ENCODE results near the gene FBXO11.

The FBXO11 gene

GRCh38 chr2:47891369-47892337, 14.6 kb downstream of the FBXO11 start:
- Mint-ChIP-seq H3K27ac (peak overlapping the region in 1 of 2 donors; percentile 41), H3K4me3 (peak overlapping the region in 1 of 2 donors; percentile 21), H3K4me1 (ENCODE audit: low read depth in 2 of 2) (peaks cover 40 to 69% of the 10 kb centered on the region in 2 donors), H3K36me3 (ENCODE audit: insufficient read depth) (peaks cover 36% of the 10 kb centered on the region), H3K27me3 (no peaks in the 10 kb centered on the region), H3K9me3 (no peaks in the 10 kb centered on the region)
- DNase-seq (no peak), ATAC-seq (replicated peaks) (no peak)

- Mint-ChIP-seq H3K27ac (peak overlapping the region in 1 of 2 donors; percentile 41), H3K9me3 (no peaks in the 10 kb centered on the region), H3K27me3 (no peaks in the 10 kb centered on the region), H3K36me3 (ENCODE audit: insufficient read depth) (peaks cover 33% of the 10 kb centered on the region), H3K4me1 (ENCODE audit: low read depth in 2 of 2) (peaks cover 32 to 62% of the 10 kb centered on the region in 2 donors), H3K4me3 (no peak overlapping the region)
- DNase-seq (no peak), ATAC-seq (replicated peaks) (no peak)
Measured at GRCh38 chr2:47890711-47891368, 15.5 kb downstream of the FBXO11 start.

GRCh38 chr2:47888581-47889280, 17.6 kb downstream of the FBXO11 start:
- Mint-ChIP-seq H3K4me1 (ENCODE audit: low read depth in 2 of 2) (peaks cover 36 to 68% of the 10 kb centered on the region in 2 donors), H3K9me3 (no peaks in the 10 kb centered on the region), H3K4me3 (peak overlapping the region; percentile 26 to 47), H3K36me3 (ENCODE audit: insufficient read depth) (peaks cover 33% of the 10 kb centered on the region), H3K27ac (peak overlapping the region; percentile 90 to 96), H3K27me3 (no peaks in the 10 kb centered on the region)
- DNase-seq (peak; percentile 34 to 43 (median 38)), ATAC-seq (replicated peaks) (peak; percentile 99)

- Mint-ChIP-seq H3K9me3 (no peaks in the 10 kb centered on the region), H3K4me3 (no peak overlapping the region), H3K4me1 (ENCODE audit: low read depth in 2 of 2) (peaks cover 31 to 55% of the 10 kb centered on the region in 2 donors), H3K27ac (peak overlapping the region in 1 of 2 donors; percentile 22), H3K27me3 (no peaks in the 10 kb centered on the region), H3K36me3 (ENCODE audit: insufficient read depth) (peaks cover 27% of the 10 kb centered on the region)
- ATAC-seq (replicated peaks) = no peak
- DNase-seq = no peak
Measured at GRCh38 chr2:47876912-47877311, 29.4 kb downstream of the FBXO11 start.

GRCh38 chr2:47872941-47873340, 33.4 kb downstream of the FBXO11 start:
- no peak for ATAC-seq (replicated peaks)
- Mint-ChIP-seq H3K4me3 (no peak overlapping the region), H3K27ac (peak overlapping the region in 1 of 2 donors; percentile 67), H3K36me3 (ENCODE audit: insufficient read depth) (peaks cover 23% of the 10 kb centered on the region), H3K9me3 (no peaks in the 10 kb centered on the region), H3K27me3 (no peaks in the 10 kb centered on the region), H3K4me1 (ENCODE audit: low read depth in 2 of 2) (peaks cover 42 to 66% of the 10 kb centered on the region in 2 donors)
- DNase-seq = no peak

GRCh38 chr2:47870641-47871540, 35.4 kb downstream of the FBXO11 start:
- Mint-ChIP-seq H3K9me3 (no peaks in the 10 kb centered on the region), H3K27ac (peak overlapping the region; percentile 66 to 77), H3K27me3 (no peaks in the 10 kb centered on the region), H3K4me1 (ENCODE audit: low read depth in 2 of 2) (peaks cover 47 to 64% of the 10 kb centered on the region in 2 donors), H3K4me3 (peak overlapping the region; percentile 14 to 28), H3K36me3 (ENCODE audit: insufficient read depth) (peaks cover 30% of the 10 kb centered on the region)
- ATAC-seq (replicated peaks) (peak; percentile 18), DNase-seq (no peak)

- Mint-ChIP-seq H3K27ac (peak overlapping the region; percentile 66 to 77), H3K4me3 (peak overlapping the region in 1 of 2 donors; percentile 28), H3K27me3 (no peaks in the 10 kb centered on the region), H3K36me3 (ENCODE audit: insufficient read depth) (peaks cover 33% of the 10 kb centered on the region), H3K9me3 (no peaks in the 10 kb centered on the region), H3K4me1 (ENCODE audit: low read depth in 2 of 2) (peaks cover 53 to 73% of the 10 kb centered on the region in 2 donors)
- DNase-seq (no peak), ATAC-seq (replicated peaks) (no peak)
Measured at GRCh38 chr2:47869859-47870595, 36.3 kb downstream of the FBXO11 start.

GRCh38 chr2:47868611-47869352, 37.5 kb downstream of the FBXO11 start:
- peak overlapping the region in 1 of 2 donors; percentile 77 for H3K27ac Mint-ChIP-seq
- no peaks in the 10 kb centered on the region for H3K9me3 Mint-ChIP-seq
- H3K4me1 Mint-ChIP-seq (ENCODE audit: low read depth in 2 of 2) = peaks cover 58 to 78% of the 10 kb centered on the region in 2 donors
- DNase-seq (no peak), ATAC-seq (replicated peaks) (no peak)
- no peak overlapping the region for H3K4me3 Mint-ChIP-seq
- no peaks in the 10 kb centered on the region for H3K27me3 Mint-ChIP-seq
- H3K36me3 Mint-ChIP-seq (ENCODE audit: insufficient read depth) = peaks cover 33% of the 10 kb centered on the region

- no peak for DNase-seq
- peaks cover 26% of the 10 kb centered on the region for H3K36me3 Mint-ChIP-seq (ENCODE audit: insufficient read depth)
- ATAC-seq (replicated peaks) = peak; percentile 55
- peak overlapping the region; percentile 3 to 12 for H3K4me3 Mint-ChIP-seq
- peak overlapping the region; percentile 77 for H3K27ac Mint-ChIP-seq
- H3K27me3 Mint-ChIP-seq = no peaks in the 10 kb centered on the region
- peaks cover 51 to 83% of the 10 kb centered on the region in 2 donors for H3K4me1 Mint-ChIP-seq (ENCODE audit: low read depth in 2 of 2)
- no peaks in the 10 kb centered on the region for H3K9me3 Mint-ChIP-seq
Measured at GRCh38 chr2:47867205-47867604, 39.1 kb downstream of the FBXO11 start.

- Mint-ChIP-seq H3K9me3 (no peaks in the 10 kb centered on the region), H3K36me3 (ENCODE audit: insufficient read depth) (peaks cover 23% of the 10 kb centered on the region), H3K4me3 (no peak overlapping the region), H3K27ac (peak overlapping the region; percentile 53 to 93), H3K27me3 (no peaks in the 10 kb centered on the region), H3K4me1 (ENCODE audit: low read depth in 2 of 2) (peaks cover 33 to 76% of the 10 kb centered on the region in 2 donors)
- DNase-seq (no peak), ATAC-seq (replicated peaks) (no peak)
Measured at GRCh38 chr2:47864566-47864965, 41.7 kb downstream of the FBXO11 start.

- Mint-ChIP-seq H3K9me3 (no peaks in the 10 kb centered on the region), H3K4me3 (peak overlapping the region in 1 of 2 donors; percentile 12), H3K27me3 (no peaks in the 10 kb centered on the region), H3K4me1 (ENCODE audit: low read depth in 2 of 2) (peaks cover 28 to 61% of the 10 kb centered on the region in 2 donors), H3K27ac (peak overlapping the region; percentile 23 to 93), H3K36me3 (ENCODE audit: insufficient read depth) (peaks cover 29% of the 10 kb centered on the region)
- DNase-seq (no peak), ATAC-seq (replicated peaks) (peak; percentile 54)
Measured at GRCh38 chr2:47862949-47863348, 43.3 kb downstream of the FBXO11 start.
